GM12865 (cell line): Measurements from ENCODE around the gene ZNF587B.
"Not testable (repeated sequence)": the region's sequence is repeated elsewhere in the genome, so short reads cannot be mapped to it uniquely, and the experiment has no call there.

ENCODE experiments used
- DNase-seq: peaks from one replicate; pipeline ENCODE4 v3.0.0; 2010; ENCODE audit warnings: low read depth
- H3K4me3 ChIP-seq: 2 replicates; pipeline ENCODE4 v1.5.1; 2011; ENCODE audit warnings: mild to moderate bottlenecking, low read depth, low read length, control low read depth
- TF ChIP-seq, protein P1 (sequence below): IDR thresholded peaks from 2 replicates; pipeline ENCODE4 v1.5.1; 2011; ENCODE audit warnings: low read length, control low read depth, low read depth, inconsistent platforms; ENCODE audit not compliant: insufficient read depth; ENCODE audit errors: missing control alignments

The ZNF587B gene

DNA sequence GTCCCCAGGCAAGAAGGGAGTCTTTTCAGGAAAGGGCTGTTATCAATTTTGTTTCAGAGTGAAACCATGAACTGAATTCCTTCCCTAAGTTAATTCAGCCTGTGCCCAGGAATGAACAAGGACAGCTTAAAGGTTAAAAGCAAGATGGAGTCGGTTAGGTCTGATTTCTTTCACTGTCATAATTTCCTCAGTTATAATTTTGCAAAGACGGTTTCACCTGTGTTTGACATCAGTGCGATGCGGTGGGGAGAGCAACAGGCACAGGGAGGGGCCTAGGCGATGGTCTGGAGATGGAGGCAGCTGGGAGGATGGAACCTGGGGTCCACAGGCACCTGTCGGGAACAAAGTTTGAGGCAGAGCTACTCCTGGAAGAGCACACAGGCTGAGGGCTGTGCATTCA is 9.5 kb upstream of the ZNF587B start:
- H3K4me3 ChIP-seq, result peak overlapping the region; percentile 56
- no peak for DNase-seq
- TF ChIP-seq, protein P1, sequence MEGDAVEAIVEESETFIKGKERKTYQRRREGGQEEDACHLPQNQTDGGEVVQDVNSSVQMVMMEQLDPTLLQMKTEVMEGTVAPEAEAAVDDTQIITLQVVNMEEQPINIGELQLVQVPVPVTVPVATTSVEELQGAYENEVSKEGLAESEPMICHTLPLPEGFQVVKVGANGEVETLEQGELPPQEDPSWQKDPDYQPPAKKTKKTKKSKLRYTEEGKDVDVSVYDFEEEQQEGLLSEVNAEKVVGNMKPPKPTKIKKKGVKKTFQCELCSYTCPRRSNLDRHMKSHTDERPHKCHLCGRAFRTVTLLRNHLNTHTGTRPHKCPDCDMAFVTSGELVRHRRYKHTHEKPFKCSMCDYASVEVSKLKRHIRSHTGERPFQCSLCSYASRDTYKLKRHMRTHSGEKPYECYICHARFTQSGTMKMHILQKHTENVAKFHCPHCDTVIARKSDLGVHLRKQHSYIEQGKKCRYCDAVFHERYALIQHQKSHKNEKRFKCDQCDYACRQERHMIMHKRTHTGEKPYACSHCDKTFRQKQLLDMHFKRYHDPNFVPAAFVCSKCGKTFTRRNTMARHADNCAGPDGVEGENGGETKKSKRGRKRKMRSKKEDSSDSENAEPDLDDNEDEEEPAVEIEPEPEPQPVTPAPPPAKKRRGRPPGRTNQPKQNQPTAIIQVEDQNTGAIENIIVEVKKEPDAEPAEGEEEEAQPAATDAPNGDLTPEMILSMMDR, result no peak

DNA sequence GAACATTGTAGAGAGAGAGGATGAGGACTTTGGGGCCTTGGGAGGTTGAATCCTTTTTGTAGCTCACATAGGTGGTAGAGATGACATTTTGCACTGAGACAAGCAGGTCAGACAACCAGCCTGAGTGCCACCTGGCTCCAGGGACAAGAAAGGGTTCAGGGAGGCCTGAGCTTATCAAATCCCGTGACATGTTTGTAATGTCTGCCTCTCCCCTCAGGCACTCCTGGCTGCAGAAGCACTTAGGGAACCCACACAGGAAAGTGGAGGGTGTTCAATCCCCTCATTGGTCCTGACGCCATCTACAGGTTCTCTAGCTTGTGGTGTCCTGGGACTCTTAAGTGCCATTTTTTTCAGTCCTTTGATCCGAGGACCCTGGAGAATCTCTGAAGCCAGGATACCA is 9.0 kb upstream of the ZNF587B start:
- peak overlapping the region; percentile 56 for H3K4me3 ChIP-seq
- DNase-seq, result not testable (repeated sequence)

DNA sequence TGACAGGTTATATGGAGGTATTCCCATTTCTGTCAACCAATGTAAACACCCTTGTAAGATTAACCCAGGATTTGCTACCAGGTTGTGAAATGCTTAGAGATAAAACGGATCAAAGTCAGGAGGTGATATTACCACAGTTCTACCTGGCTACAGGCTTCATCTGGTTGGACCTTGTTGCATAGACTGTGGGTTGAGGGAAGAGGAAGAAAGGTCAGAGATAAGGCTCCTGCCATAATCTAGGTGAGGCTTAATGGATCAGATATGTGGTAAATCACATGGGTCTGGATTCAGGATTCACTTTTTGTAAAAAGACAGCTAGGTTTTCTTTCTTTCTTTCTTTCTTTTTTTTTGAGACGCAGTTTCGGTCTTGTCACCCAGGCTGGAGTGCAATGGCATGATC is 8.6 kb upstream of the ZNF587B start:
- not testable (repeated sequence) for H3K4me3 ChIP-seq

DNA sequence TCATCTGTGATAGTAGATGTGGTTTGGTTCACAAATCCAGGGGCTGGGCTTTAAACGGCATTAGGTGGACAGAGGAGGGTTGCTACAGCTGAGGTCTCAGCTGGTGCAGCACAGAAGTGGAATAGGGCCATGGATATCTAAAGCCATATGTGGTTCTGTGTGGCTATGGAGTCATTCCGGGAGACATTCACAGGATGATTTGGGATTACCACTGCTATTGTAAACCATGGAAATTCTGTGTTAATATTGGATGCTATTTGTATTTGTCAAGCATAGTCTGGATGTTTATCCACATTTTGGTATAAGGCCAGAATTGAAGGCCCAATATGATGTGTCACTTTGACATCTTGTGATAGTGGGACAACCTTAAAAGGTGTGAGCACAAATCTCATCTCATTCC is 6.9 kb upstream of the ZNF587B start:
- DNase-seq, H3K4me3 ChIP-seq: not testable (repeated sequence)

More for the DNA sequence above, 8.6 kb upstream of the ZNF587B start:
- DNase-seq, result not testable (repeated sequence)

DNA sequence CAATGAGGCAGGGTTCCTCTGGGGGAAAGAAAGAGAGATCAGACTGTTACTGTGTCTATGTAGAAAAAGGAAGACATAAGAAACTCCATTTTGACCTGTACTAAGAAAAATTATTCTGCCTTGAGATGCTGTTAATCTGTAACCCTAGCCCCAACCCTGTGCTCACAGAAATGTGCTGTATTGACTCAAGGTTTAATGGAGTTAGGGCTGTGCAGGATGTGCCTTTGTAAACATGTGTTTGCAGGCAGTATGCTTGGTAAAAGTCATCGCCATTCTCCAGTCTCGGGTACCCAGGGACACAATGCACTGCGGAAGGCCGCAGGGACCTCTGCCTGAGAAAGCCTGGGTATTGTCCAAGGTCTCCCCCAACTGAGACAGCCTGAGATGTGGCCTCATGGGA is 6.5 kb upstream of the ZNF587B start:
- H3K4me3 ChIP-seq, DNase-seq: not testable (repeated sequence)

DNA sequence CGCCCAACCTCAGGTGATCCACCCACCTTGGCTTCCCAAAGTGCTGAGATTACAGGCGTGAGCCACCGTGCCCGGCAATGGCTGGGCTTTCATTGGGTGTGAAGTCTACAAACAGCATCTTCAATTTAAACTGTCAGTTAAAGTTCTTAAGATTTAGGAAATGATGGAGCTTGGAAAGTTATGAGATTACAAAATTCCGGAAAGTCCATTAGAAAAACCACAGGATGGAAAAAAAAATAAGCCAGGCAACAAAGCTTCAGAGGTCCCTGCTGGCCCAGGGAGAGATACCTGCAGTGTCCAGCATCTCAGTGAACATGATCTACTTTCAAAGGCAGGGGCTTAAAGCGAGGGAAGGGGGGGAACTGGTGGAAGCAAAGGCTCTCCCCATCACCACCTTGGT is 4.6 kb upstream of the ZNF587B start:
- no peak overlapping the region for H3K4me3 ChIP-seq
- DNase-seq, result no peak
- TF ChIP-seq, protein P1, result no peak

DNA sequence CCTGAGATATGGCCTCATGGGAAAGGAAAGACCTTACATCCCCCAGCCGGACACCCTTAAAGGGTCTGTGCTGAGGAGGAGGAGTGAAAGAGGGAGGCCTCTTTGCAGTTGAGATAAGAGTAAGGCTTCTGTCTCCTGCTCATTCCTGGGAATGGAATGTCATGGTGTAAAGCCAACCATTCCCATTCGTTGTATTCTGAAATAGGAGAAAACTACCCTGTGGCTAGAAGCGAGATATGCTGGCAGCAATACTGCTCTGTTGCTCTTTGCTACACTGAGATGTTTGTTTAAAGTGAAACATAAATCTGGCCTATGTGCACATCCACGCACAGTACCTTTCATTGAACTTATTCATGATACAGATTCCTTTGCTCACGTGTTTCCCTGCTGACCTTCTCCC is 783 bp upstream of the ZNF587B start:
- TF ChIP-seq, protein P1, result no peak
- H3K4me3 ChIP-seq, result no peak overlapping the region
- no peak for DNase-seq

DNA sequence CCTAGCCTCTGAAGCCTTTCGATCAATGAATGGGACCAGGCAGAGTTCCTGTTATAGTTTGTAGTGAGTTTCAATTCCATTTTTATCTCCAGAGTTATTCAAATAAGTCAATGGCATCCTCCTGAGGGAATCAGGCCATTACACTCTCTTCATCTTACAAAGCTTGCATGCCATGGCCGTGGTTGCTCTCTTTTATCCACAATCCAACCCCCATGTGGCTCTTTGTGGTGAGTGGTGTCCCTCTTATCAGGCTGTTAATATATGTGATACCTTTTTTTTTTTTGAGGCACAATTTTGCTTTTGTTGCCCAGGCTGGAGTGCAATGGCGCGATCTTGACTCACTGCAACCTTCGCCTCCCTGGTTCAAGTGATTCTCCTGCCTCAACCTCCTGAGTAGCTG is 6.9 kb downstream of the ZNF587B start:
- not testable (repeated sequence) for DNase-seq, H3K4me3 ChIP-seq

DNA sequence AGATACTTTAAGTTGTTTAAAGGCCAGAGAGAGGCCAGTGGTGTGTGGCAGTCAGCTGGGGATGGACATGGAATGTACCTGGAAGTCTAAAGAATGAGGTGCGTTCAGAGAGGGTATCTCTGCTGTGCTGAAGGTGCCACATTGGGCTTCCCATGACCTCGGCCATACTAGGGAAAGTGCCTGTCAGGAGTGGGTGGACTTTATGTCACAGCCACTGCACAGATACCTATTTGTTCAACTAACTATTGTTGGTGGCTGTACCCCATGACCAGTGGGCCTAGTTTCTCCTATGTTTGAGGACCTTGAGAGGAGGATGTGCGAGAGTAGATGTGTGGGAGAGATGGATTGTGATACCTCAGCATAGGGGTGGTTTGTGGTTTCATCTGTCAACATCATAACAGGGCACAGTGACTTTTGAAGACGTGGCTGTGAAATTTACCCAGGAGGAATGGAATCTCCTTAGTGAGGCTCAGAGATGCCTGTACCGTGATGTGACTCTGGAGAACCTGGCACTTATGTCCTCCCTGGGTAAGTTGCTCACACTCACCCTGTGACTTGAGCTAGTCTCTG is 8.6 kb downstream of the ZNF587B start:
- DNase-seq, H3K4me3 ChIP-seq: not testable (repeated sequence)

DNA sequence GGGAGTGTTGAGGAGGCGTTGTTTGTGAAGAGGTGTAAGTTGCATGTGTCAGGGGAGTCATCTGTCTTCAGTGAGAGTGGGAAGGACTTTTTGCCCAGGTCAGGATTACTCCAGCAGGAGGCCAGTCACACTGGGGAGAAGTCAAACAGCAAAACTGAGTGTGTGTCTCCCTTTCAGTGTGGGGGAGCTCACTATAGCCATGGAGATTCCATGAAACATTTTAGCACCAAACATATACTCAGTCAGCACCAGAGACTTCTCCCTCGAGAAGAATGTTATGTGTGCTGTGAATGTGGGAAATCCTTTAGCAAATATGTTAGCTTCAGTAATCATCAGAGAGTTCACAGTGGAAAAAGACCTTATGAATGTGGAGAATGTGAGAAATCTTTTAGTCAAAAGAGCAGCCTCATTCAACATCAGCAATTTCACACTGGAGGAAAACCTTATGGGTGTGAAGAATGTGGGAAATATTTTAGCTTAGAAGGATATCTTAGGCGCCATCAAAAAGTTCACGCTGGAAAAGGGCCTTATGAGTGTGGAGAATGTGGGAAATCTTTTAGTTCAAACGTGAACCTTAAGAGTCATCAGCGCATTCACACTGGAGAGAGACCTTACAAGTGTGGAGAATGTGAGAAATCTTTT is 11.1 kb downstream of the ZNF587B start:
- no peak overlapping the region for H3K4me3 ChIP-seq
- TF ChIP-seq, protein P1, result no peak
- DNase-seq, result no peak

DNA sequence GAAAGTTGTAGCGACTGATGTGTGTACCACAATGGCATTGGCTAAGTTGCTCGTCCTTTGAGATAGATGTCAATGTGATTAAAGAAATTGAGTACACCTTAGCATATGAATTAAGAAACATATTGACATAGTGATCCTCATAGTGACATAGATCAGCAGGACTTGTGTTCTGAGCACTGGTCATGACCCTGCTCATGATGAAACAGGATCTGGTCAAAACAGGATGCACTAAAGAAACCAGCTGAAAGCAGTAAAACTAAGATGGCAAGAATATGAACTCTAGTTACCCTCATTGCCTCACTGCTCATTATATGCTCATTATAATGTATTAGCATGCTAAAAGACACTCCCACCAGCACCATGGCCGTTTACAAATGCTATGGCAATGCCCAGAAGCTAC is 17.1 kb downstream of the ZNF587B start:
- DNase-seq, result peak; percentile 12
- H3K4me3 ChIP-seq, result not testable (repeated sequence)

DNA sequence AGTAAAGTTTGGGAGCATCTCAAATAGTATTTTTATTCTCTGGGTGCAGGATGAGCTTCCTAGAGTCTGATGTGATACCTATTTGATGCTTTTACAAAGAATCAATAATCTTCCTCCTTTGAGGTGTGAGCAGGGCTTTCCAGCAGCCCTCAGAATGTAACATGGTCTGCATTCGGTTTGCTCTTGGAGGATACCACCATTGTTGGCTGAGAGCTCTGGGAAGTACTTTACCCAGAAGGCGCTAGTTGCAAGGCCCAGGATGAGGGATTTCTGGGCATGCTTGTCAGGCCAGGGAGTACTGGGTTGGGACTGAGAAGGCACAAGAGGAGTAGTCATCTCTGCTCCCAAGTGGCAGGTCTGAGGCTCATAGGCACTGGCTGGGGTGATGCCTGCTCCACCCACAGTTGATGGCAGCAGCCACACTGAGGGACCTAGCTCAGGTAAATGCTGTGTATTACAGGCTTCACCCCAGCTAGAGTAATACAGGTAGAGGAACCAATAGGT is 19.1 kb downstream of the ZNF587B start:
- peak overlapping the region; percentile 90 for H3K4me3 ChIP-seq
- not testable (repeated sequence) for DNase-seq

DNA sequence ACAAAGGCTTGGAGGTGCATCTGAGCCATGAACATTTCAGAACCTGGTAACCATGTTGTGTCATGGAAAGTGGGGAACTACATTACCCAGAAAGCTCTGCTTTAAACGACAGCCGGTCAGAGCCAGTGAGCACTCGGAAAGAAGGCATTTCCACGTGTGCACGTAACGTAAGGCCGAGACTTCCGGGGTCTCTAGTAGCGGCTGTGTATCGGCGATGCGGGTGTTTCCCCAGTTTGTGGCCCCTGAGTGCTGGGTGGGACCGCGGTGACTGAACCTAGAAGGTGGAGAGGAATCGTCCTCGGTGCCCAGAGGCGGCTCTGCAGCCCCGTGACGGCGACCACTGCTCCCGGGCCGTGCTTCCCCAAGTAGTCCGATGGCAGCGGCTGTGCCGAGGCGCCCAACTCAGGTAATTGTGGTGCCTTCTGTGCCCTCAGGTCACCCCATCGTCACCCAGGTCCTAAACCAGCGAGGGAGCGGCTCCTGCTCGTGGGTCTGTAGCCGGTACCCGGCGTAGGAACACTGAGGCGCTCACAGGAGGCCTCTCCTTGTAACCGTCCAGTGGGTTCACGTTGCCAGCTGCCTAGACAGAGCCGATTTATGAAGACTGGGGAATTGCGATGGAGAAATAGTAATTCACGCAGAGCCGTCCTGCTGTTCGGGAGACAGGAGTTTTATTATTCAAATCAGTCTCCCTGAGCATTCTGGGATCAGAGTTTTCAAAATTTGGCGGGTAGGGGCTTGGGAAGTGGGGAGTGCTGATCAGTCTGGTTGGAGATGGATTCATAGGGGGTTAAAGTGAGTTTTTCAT is 19.8 kb downstream of the ZNF587B start, which contains the start of gene ZNF587:
Gene ZNF587, plus strand, starts transcription at position 194 of the 808 bp plus-strand sequence. Its CDS starts 180 bp downstream, at position 374.
- DNase-seq, result peak; percentile 93
- H3K4me3 ChIP-seq, result peak within 1 kb of the TSS; percentile 90
